GM19023 (cell line): Measurements from ENCODE around the gene C22orf15.
"Not testable (repeated sequence)": the region's sequence is repeated elsewhere in the genome, so short reads cannot be mapped to it uniquely, and the experiment has no call there.

Source experiments
- ATAC-seq: cut with Tn5 transposase; IDR thresholded peaks from one replicate; pipeline ENCODE4 v1.9.1; 2021; ENCODE audit warnings: mild to moderate bottlenecking, moderate library complexity; ENCODE audit not compliant: unreplicated experiment

The C22orf15 gene

GRCh38 chr22:23762842-23763578 is at the start of gene C22orf15:
Gene C22orf15 (plus strand): TSS chr22:23762990. CDS start chr22:23763307, 317 bp downstream.
- ATAC-seq: no peak

- ATAC-seq: no peak
Measured at GRCh38 chr22:23713696-23714595, 48.8 kb upstream of the C22orf15 start.

GRCh38 chr22:23714596-23715578 is 47.9 kb upstream of the C22orf15 start:
- ATAC-seq: no peak

- no peak for ATAC-seq
Measured at GRCh38 chr22:23715806-23716375, 46.9 kb upstream of the C22orf15 start.

GRCh38 chr22:23716811-23717801 is 45.7 kb upstream of the C22orf15 start:
- ATAC-seq: peak; percentile 85

GRCh38 chr22:23718371-23719165 is 44.2 kb upstream of the C22orf15 start:
- no peak for ATAC-seq

GRCh38 chr22:23720855-23721254 is 41.9 kb upstream of the C22orf15 start:
- ATAC-seq: no peak

- no peak for ATAC-seq
Measured at GRCh38 chr22:23722160-23722559, 40.6 kb upstream of the C22orf15 start.

- ATAC-seq: no peak
Measured at GRCh38 chr22:23722724-23723123, 40.1 kb upstream of the C22orf15 start.

- not testable (repeated sequence) for ATAC-seq
Measured at GRCh38 chr22:23728108-23728507, 34.7 kb upstream of the C22orf15 start.

GRCh38 chr22:23737696-23738095 is 25.1 kb upstream of the C22orf15 start:
- ATAC-seq: no peak

- ATAC-seq: no peak
Measured at GRCh38 chr22:23742505-23743264, 20.1 kb upstream of the C22orf15 start.

- ATAC-seq: no peak
Measured at GRCh38 chr22:23743303-23743705, 19.5 kb upstream of the C22orf15 start.

GRCh38 chr22:23744001-23744400 is 18.8 kb upstream of the C22orf15 start:
- no peak for ATAC-seq

GRCh38 chr22:23744485-23744884 is 18.3 kb upstream of the C22orf15 start:
- no peak for ATAC-seq

GRCh38 chr22:23745791-23746190 is 17.0 kb upstream of the C22orf15 start:
- ATAC-seq: no peak

GRCh38 chr22:23749841-23750301 is 12.9 kb upstream of the C22orf15 start:
- no peak for ATAC-seq

- ATAC-seq: no peak
Measured at GRCh38 chr22:23750367-23750713, 12.4 kb upstream of the C22orf15 start.
